Activated CD8-positive, alpha-beta memory T cell treated with anti-CD3 and anti-CD28 coated beads for 1 hour (primary cell): ENCODE results near the gene XPC.
"Not testable (repeated sequence)": the region's sequence is repeated elsewhere in the genome, so short reads cannot be mapped to it uniquely, and the experiment has no call there.

Experiments used
- DNase-seq, 2 donors: peaks; one replicate each; pipeline ENCODE4 v3.0.0-alpha.2; 2020; ENCODE audit warnings: low read depth in 1 of 2; ENCODE audit errors: extremely low read depth in 1 of 2

The XPC gene

GRCh38 chr3:14122301-14122700 lies 56.1 kb downstream of the XPC start:
- DNase-seq: no peak

- no peak for DNase-seq
These were observed 56.5 kb downstream of the XPC start for GRCh38 chr3:14121859-14122258.

DNA sequence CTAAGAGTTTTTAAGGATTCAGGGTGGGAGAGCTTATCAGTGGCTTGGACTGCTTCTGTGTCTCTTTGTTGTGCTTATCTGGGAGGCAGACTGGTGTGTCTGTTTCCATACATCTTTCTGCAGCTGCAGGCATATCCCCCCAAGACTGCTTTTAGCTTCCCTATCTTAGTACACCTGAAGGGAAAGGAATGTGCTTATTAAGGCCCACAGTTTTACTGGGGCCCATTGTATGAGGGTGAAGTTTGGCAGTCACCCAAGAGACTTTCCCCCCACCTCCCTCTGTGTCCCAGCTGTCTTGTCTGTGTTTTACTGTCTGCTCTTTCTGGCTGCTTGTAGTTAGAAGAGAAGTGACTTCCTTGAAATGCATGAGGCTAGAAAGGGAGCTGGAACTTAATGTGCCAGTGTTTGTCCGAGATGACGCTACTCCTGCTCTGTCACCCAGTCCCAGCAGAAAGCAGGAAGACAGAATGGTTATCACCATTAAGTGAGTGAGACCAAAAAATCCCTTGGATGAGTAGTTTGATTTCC lies 57.4 kb downstream of the XPC start:
- DNase-seq: not testable (repeated sequence)

DNA sequence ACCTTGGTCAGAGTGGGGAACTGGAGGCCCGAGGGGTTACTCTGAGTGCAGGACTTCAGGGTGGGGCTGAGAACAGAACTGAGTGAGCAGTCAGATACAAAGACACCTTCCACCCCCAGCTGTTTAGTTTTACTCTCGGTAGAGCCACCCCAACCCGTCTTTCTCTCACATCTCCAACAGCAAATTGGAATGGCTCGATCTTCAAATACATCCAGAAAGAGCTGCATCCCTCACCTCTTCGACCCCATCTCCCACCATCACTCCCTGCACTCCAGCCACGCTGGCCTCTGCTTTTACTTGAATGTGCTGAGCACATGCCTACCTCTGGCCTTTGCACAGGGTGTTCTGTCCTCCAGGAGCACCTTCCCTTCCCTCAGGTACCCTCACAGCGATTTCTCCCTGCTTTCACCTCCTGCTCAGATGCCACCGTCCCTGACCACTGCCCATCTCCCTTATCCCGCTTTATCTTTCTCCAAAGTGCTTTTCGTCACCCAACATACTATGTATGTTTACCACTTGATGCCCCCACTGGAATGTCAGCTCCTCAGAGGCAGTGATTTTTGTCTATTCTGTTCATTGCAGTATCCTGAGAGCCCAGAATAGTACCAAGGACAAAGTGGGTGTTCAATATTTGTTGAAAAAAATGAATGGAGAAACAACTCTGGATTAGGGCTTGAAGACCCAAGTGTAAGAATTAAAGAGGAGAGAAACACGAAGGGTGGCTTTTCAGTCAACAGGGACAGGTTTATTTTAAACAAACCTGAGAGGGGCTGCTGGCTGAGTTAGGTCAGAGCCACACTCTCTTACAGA lies 58.1 kb downstream of the XPC start:
- no peak for DNase-seq

- DNase-seq: no peak
These were observed 58.8 kb downstream of the XPC start for GRCh38 chr3:14119651-14120050.

DNA sequence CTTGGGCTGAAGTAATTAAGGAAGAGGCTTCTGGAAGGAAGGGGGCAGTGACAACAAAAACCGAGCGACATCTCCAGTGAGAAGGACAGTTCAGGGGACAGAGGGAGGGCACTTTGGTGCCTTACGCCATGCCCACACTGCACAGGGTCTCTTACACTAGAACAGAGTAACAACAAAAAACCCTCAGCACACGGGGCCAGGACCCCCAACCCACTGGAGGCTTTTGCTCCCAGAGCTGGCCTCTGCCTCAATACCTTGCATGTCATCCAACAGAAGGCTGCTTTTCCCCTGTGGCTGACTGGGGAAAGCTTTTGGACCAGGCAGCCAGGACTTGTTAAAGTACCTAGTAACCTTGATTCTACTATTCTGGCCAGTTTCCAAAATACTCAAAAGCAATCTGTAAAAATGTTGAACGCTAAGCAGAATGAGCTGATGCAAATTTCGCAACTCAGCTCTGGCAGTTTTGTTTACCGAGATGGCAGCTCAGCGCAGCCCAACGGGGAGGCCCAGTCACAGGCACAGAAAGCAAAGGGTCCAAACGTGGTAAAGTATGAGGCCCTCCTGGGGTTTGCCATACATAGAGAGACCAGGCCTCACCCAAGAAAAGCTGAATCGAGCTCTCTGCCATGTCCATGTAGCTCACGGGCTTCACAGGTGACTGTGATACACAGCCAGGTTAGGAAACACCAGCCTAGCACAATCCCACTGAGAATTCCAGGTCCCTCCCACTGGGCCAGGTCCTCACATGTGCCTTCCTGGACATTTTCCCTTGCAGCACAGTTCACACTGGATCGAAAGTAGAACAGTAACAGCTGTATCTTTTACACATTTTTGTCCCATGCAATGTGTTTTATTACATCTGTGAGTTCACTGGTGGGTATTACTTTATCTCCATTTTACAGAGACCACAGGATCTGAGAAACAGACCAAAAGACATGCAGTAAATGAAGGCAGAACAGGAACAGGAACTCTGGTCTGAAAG lies 59.7 kb downstream of the XPC start:
- DNase-seq: no peak

GRCh38 chr3:14117468-14118399 lies 60.7 kb downstream of the XPC start:
- no peak for DNase-seq

DNA sequence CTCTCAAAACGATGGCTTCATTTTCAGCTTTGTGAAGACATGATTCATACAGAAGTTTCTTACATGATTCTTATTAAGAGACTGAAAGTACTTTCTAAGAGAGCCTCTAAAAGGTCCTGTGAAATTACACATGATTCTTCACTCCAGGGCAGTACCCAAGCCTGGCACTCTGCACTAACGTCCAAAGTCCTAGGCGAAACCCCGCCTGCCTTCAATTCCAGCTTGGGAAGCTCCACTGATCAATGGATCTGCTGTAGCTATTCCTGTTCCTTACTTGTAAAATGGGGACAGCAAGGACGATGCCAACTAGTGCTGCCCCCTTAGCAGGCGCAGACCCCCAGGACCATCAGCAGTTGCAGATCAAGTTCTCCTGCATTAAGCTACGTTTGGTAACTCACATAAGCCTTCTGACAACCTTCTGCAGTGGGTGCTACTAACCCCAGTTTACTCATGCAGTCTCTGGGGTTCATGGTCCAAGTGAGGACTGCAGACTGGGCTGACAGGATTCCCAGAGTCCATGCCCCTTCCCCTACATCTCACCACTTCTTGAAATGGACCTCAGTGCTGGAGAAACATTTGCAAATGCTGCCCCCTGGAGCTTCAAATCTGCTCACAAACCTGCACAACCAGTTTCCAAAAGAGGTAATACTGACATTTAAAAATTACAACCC lies 64.3 kb downstream of the XPC start:
- no peak for DNase-seq

GRCh38 chr3:14110699-14111098 lies 67.7 kb downstream of the XPC start:
- DNase-seq: no peak

- not testable (repeated sequence) for DNase-seq
These were observed 68.6 kb downstream of the XPC start for GRCh38 chr3:14109821-14110220.

DNA sequence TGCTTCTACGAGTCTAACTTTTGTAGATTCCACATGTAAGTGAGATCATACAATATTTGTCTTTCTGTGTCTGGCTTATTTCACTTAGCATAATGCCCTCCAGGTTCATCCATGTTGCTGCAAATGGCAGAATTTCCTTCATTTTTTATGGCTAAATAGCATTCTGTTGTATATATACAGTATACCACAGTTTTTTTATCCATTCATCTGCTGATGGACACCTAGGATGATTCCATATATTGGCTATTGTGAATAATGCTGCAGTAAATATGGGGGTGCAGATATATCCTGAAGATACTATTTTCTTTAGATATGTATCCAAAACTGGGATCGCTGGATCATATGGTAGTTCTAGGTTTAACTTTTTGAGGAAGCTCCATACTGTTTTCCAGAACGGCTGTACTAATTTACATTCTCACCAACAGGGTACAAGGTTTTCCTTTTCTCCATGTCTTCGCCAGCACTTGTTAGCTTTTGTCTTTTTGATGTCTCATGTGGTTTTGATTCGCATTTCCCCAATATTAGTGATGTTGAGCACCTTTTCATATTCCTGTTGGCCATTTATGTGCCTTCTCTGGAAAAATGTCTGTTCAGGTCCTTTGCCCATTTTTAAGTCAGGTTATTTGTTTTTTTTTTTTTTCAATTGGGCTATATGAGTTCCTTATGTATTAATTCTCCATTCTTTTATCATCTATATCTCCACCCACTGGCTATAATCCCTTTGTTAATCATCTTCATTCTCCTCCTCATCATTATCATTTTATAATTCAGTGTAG lies 80.6 kb downstream of the XPC start:
- DNase-seq: no peak

- no peak for DNase-seq
These were observed 81.7 kb downstream of the XPC start for GRCh38 chr3:14096742-14097141.
